ENCODE measurements around the gene DEPDC5.
"Not testable (repeated sequence)": the region's sequence is repeated elsewhere in the genome, so short reads cannot be mapped to it uniquely, and the experiment has no call there.

The DEPDC5 gene

DNA sequence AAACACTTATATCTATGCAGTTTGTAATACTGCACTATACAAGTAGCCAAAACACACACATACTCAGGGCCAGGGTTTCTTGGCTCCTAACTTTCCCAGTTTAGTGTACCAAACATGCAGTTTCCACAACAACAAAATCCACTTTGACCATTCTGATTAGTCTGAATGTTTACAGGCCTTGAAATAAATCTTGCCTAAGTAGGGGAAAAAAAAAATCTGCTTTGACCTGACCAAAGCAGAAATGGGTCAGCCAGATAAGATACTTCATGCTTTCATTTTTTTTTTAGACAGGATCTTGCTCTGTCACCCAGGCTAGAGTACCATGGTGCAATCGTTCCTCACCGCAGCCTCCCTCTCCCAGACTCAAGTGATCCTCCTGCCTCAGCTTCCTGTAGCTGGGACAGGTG lies 14.0 kb upstream of the DEPDC5 start:
- TF ChIP-seq CTCF (IDR thresholded peaks at IDR 0.05), result no peak
- Histone ChIP-seq H3K79me2 (peaks cover 14% of the 10 kb centered on the region), H3K9me3 (ENCODE audit: control insufficient read depth, low read length) (no peaks in the 10 kb centered on the region), H3K27ac (no peak overlapping the region), H2AFZ (no peak overlapping the region), H3K4me3 (ENCODE audit: low read depth, low read length) (no peak overlapping the region), H3K36me3 (ENCODE audit: control insufficient read depth, insufficient read depth, low read length) (no peaks in the 10 kb centered on the region), H3K4me1 (peaks cover 2% of the 10 kb centered on the region), H3K4me2 (ENCODE audit: low read length) (peak overlapping the region; percentile 32), H3K27me3 (ENCODE audit: control insufficient read depth, insufficient read depth, low read length) (no peaks in the 10 kb centered on the region), H3K9ac (no peak overlapping the region)

GRCh38 chr22:31740314-31740713 lies 13.5 kb upstream of the DEPDC5 start:
- not testable (repeated sequence) for H3K36me3 ChIP-seq (ENCODE audit: control insufficient read depth, insufficient read depth, low read length); H3K27me3 ChIP-seq (ENCODE audit: control insufficient read depth, insufficient read depth, low read length); H3K9ac ChIP-seq; H3K9me3 ChIP-seq (ENCODE audit: control insufficient read depth, low read length); H3K27ac ChIP-seq; H2AFZ ChIP-seq; H3K4me3 ChIP-seq (ENCODE audit: low read depth, low read length); H3K4me1 ChIP-seq; H3K4me2 ChIP-seq (ENCODE audit: low read length)
- H3K79me2 ChIP-seq, result peaks cover 13% of the 10 kb centered on the region

DNA sequence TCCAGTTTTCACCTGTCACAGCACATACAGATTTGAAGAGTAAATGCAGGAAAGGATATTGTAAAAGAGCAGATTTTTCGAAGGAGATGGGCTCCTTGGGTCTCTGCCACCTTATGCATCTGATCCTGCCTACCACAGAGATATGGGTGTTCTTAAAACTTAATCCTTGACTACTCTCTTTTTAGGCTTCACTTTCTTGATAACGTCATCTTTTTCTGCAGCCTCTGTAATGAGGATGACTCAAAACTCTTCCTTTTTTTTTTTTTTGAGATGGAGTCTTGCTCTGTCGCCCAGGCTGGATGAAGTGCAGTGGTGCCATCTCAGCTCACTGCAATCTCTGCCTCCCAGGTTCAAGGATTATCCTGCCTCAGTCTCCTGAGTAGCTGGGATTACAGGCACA lies 11.7 kb upstream of the DEPDC5 start:
- Histone ChIP-seq H3K27ac (no peak overlapping the region), H3K4me1 (peaks cover 2% of the 10 kb centered on the region), H3K27me3 (ENCODE audit: control insufficient read depth, insufficient read depth, low read length) (no peaks in the 10 kb centered on the region), H3K79me2 (peaks cover 11% of the 10 kb centered on the region), H3K9me3 (ENCODE audit: control insufficient read depth, low read length) (no peaks in the 10 kb centered on the region), H2AFZ (no peak overlapping the region), H3K4me2 (ENCODE audit: low read length) (no peak overlapping the region), H3K4me3 (ENCODE audit: low read depth, low read length) (no peak overlapping the region), H3K36me3 (ENCODE audit: control insufficient read depth, insufficient read depth, low read length) (no peaks in the 10 kb centered on the region), H3K9ac (no peak overlapping the region)
- no peak for TF ChIP-seq CTCF (IDR thresholded peaks at IDR 0.05)

GRCh38 chr22:31742682-31743081 lies 11.1 kb upstream of the DEPDC5 start:
- H3K27me3 ChIP-seq (ENCODE audit: control insufficient read depth, insufficient read depth, low read length), result no peaks in the 10 kb centered on the region
- H3K27ac ChIP-seq, result no peak overlapping the region
- H3K4me1 ChIP-seq, result peaks cover 2% of the 10 kb centered on the region
- H3K9me3 ChIP-seq (ENCODE audit: control insufficient read depth, low read length), result no peaks in the 10 kb centered on the region
- H3K79me2 ChIP-seq, result peaks cover 13% of the 10 kb centered on the region
- no peak for TF ChIP-seq CTCF (IDR thresholded peaks at IDR 0.05)
- H2AFZ ChIP-seq, result no peak overlapping the region
- no peak overlapping the region for H3K4me2 ChIP-seq (ENCODE audit: low read length)
- no peak overlapping the region for H3K4me3 ChIP-seq (ENCODE audit: low read depth, low read length)
- H3K9ac ChIP-seq, result no peak overlapping the region
- no peaks in the 10 kb centered on the region for H3K36me3 ChIP-seq (ENCODE audit: control insufficient read depth, insufficient read depth, low read length)

DNA sequence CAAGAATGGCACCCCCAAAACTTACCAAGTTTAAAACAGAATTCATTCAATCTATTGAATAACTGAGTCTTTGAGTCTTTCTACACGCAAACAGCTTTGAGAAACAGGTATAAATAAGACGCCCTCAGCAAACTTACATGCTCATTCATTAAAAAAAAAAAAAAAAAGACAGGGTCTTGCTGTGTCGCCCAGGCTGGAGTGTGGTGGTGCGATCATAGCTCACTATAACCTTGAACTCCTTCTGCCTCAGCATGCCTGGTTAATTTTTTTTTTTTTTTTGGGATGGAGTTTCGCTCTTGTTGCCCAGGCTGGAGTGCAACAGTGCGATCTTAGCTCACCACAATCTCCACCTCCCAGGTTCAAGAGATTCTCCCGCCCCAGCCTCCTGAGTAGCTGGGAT lies 9.9 kb upstream of the DEPDC5 start:
- no peaks in the 10 kb centered on the region for H3K27me3 ChIP-seq (ENCODE audit: control insufficient read depth, insufficient read depth, low read length)
- no peak overlapping the region for H3K27ac ChIP-seq
- peaks cover 2% of the 10 kb centered on the region for H3K4me1 ChIP-seq
- no peaks in the 10 kb centered on the region for H3K36me3 ChIP-seq (ENCODE audit: control insufficient read depth, insufficient read depth, low read length)
- H3K9me3 ChIP-seq (ENCODE audit: control insufficient read depth, low read length), result no peaks in the 10 kb centered on the region
- H3K4me3 ChIP-seq (ENCODE audit: low read depth, low read length), result no peak overlapping the region
- no peak for TF ChIP-seq CTCF (IDR thresholded peaks at IDR 0.05)
- H2AFZ ChIP-seq, result no peak overlapping the region
- H3K9ac ChIP-seq, result no peak overlapping the region
- peaks cover 15% of the 10 kb centered on the region for H3K79me2 ChIP-seq
- H3K4me2 ChIP-seq (ENCODE audit: low read length), result no peak overlapping the region

All from parathyroid adenoma (tissue), 2 donors.